Small intestine (tissue), 16 donors: ENCODE results near the gene MCM5. TPM values are rescaled to one million over a fixed set of nuclear protein-coding genes. Genes with fewer than 3 reads are reported as not detected.

ENCODE experiments used
- DNase-seq, 2 donors: peaks; one replicate each; pipeline versions ENCODE4 v3.0.0 to v3.0.0-alpha.2; 2013
- FAIRE-seq: peaks from 2 replicates; lab custom pipeline; 2012; peaks lifted over from hg19 to GRCh38; lab: Jason Lieb, UNC
- H3K27ac ChIP-seq, 3 donors: one replicate each; pipeline ENCODE4 v1.5.1; 2013; ENCODE audit warnings: low read length in 2 of 3, mild to moderate bottlenecking in 2 of 3, control low read depth in 1 of 3, inconsistent platforms in 1 of 3, low read depth in 1 of 3, moderate library complexity in 1 of 3
- H3K27me3 ChIP-seq, 3 donors: one replicate each; pipeline ENCODE4 v1.6.1; 2013; ENCODE audit warnings: low read length in 3 of 3, inconsistent platforms in 1 of 3; ENCODE audit not compliant: control insufficient read depth in 3 of 3, insufficient read depth in 3 of 3
- H3K36me3 ChIP-seq, 3 donors: one replicate each; pipeline ENCODE4 v1.6.1; 2013; ENCODE audit warnings: low read length in 3 of 3, inconsistent platforms in 1 of 3, low read depth in 1 of 3, mild to moderate bottlenecking in 1 of 3, moderate library complexity in 1 of 3; ENCODE audit not compliant: control insufficient read depth in 3 of 3, insufficient read depth in 2 of 3
- H3K4me1 ChIP-seq, 3 donors: one replicate each; pipeline ENCODE4 v1.6.1; 2013; ENCODE audit warnings: low read length in 2 of 3, inconsistent platforms in 1 of 3, low read depth in 1 of 3, mild to moderate bottlenecking in 1 of 3, moderate library complexity in 1 of 3; ENCODE audit not compliant: control insufficient read depth in 3 of 3, insufficient read depth in 2 of 3
- H3K4me3 ChIP-seq, 3 donors: one replicate each; pipeline ENCODE4 v1.5.1; 2013; ENCODE audit warnings: low read length in 3 of 3, control low read depth in 1 of 3, inconsistent platforms in 1 of 3, low read depth in 1 of 3, mild to moderate bottlenecking in 1 of 3, moderate library complexity in 1 of 3
- H3K9me3 ChIP-seq, 2 donors: one replicate each; pipeline ENCODE4 v1.6.1; 2013; ENCODE audit warnings: low read depth in 1 of 2, low read length in 1 of 2; ENCODE audit not compliant: control insufficient read depth in 2 of 2, insufficient read depth in 1 of 2
- WGBS, 3 donors: extraction: QIAGEN DNeasy Blood & Tissue Kit; methylation state at CpG; one replicate each; pipeline ENCODE4 v1.1.7; 2013; 5-methylcytosine and 5-hydroxymethylcytosine counted together
- long read RNA-seq, 10 donors: transcript quantifications; one replicate each; lab custom pipeline, GENCODE V29; 2026
- polyA plus RNA-seq, 4 donors: library from polyadenylated mRNA; stranded (reverse) in 3 of 4; unstranded in 1 of 4; fragments of 200-250 nt in 3 of 4; fragments of 120-200 nt in 1 of 4; gene quantifications; one replicate each; pipeline versions ENCODE4 v1.2.1 to v1.2.3, GENCODE V29; 2013
- donor health status: healthy with polysubstance abuse.
- donor health status: control.
- donor health status: control.
- donor health status: Bipolar disorder and iron deficiency.
- donor health status: healthy.

MCM5 gene
- polyA plus RNA-seq, result 10 to 100 TPM in 2 of 4 donors, 1 to 10 TPM in 2; 5.6 to 39.5 (median 19.2) TPM
- long read RNA-seq, donor 1, transcript MCM5-201 (17 exons, 3,534 nt), result major isoform, 21 of 28 reads
- long read RNA-seq, donor 1, partial matches to known transcripts, result 7 of 28 reads
- long read RNA-seq, donor 1, other reads (novel, unspliced or antisense), result 0 of 28 reads
- long read RNA-seq, donor 2, partial matches to known transcripts, result 0 of 3 reads
- long read RNA-seq, donor 2, other reads (novel, unspliced or antisense), result 0 of 3 reads
- long read RNA-seq, donor 3, partial matches to known transcripts, result 0 of 1 reads
- long read RNA-seq, donor 3, other reads (novel, unspliced or antisense), result 0 of 1 reads
- long read RNA-seq, donor 4, result 0 reads
- long read RNA-seq, donor 5, result 0 reads
- long read RNA-seq, donor 6, transcript MCM5-201 (17 exons, 3,534 nt), result major isoform, 7 of 7 reads
- long read RNA-seq, donor 6, partial matches to known transcripts, result 0 of 7 reads
- long read RNA-seq, donor 6, other reads (novel, unspliced or antisense), result 0 of 7 reads
- long read RNA-seq, donor 7, transcript MCM5-201 (17 exons, 3,534 nt), result major isoform, 18 of 35 reads
- long read RNA-seq, donor 7, partial matches to known transcripts, result 17 of 35 reads
- long read RNA-seq, donor 7, other reads (novel, unspliced or antisense), result 0 of 35 reads
- long read RNA-seq, donor 8, partial matches to known transcripts, result 0 of 1 reads
- long read RNA-seq, donor 8, other reads (novel, unspliced or antisense), result 0 of 1 reads
- long read RNA-seq, donor 9, result 0 reads
- long read RNA-seq, donor 10, transcript MCM5-201 (17 exons, 3,534 nt), result major isoform, 10 of 19 reads
- long read RNA-seq, donor 10, partial matches to known transcripts, result 9 of 19 reads
- long read RNA-seq, donor 10, other reads (novel, unspliced or antisense), result 0 of 19 reads

GRCh38 chr22:35399678-35400500, at the start of gene MCM5:
TSS of gene MCM5 (plus strand) at chr22:35400140. CDS start at chr22:35400439, 299 bp downstream.
- H3K27me3 ChIP-seq, result no peaks in the 10 kb centered on the region
- peaks cover 0 to 21% (median 0%) of the 10 kb centered on the region in 3 donors for H3K36me3 ChIP-seq
- H3K4me1 ChIP-seq, result peaks cover 0 to 5% (median 0%) of the 10 kb centered on the region in 3 donors
- H3K4me3 ChIP-seq, result peak within 1 kb of the TSS; percentile 73 to 91 (median 90)
- WGBS, 3 donors, result 2 to 3% (median 3%) methylated on average over 62 to 64 of the region's 64 CpGs
- FAIRE-seq (peak; percentile 36), DNase-seq (peak; percentile 98 to 99)
- peak within 1 kb of the TSS in 2 of 3 donors; percentile 58 to 78 for H3K27ac ChIP-seq
- no peaks in the 10 kb centered on the region for H3K9me3 ChIP-seq

GRCh38 chr22:35350539-35351503, 49.1 kb upstream of the MCM5 start:
- Histone ChIP-seq H3K4me1 (peaks cover 0 to 27% (median 0%) of the 10 kb centered on the region in 3 donors), H3K4me3 (peak overlapping the region in 2 of 3 donors; percentile 42 to 48), H3K36me3 (peaks cover 2 to 36% (median 3%) of the 10 kb centered on the region in 3 donors), H3K9me3 (no peaks in the 10 kb centered on the region), H3K27ac (peak overlapping the region; percentile 43 to 75 (median 58)), H3K27me3 (no peaks in the 10 kb centered on the region)
- DNase-seq (peak; percentile 92 to 95), FAIRE-seq (no peak)
- WGBS, 3 donors, result 2 to 3% (median 2%) methylated on average over 46 to 47 of the region's 47 CpGs

- FAIRE-seq (no peak), DNase-seq (peak in 1 of 2 donors; percentile 45)
- H3K36me3 ChIP-seq, result peaks cover 0 to 19% (median 0%) of the 10 kb centered on the region in 3 donors
- WGBS, 3 donors, result 57 to 62% (median 58%) methylated on average over 19 of the region's 19 CpGs
- H3K4me3 ChIP-seq, result no peak overlapping the region
- H3K9me3 ChIP-seq, result no peaks in the 10 kb centered on the region
- no peaks in the 10 kb centered on the region for H3K27me3 ChIP-seq
- H3K27ac ChIP-seq, result peak overlapping the region in 1 of 3 donors; percentile 35
- H3K4me1 ChIP-seq, result peaks cover 0 to 27% (median 0%) of the 10 kb centered on the region in 3 donors
These were observed 47.5 kb upstream of the MCM5 start for GRCh38 chr22:35352214-35353111.

- H3K27ac ChIP-seq, result no peak overlapping the region
- H3K27me3 ChIP-seq, result no peaks in the 10 kb centered on the region
- H3K9me3 ChIP-seq, result no peaks in the 10 kb centered on the region
- no peak for DNase-seq
- peaks cover 0 to 11% (median 0%) of the 10 kb centered on the region in 3 donors for H3K36me3 ChIP-seq
- H3K4me3 ChIP-seq, result no peak overlapping the region
- 67 to 87% (median 84%) methylated on average over 12 of the region's 12 CpGs for WGBS, 3 donors
- no peak for FAIRE-seq
- H3K4me1 ChIP-seq, result peaks cover 0 to 27% (median 0%) of the 10 kb centered on the region in 3 donors
These were observed 46.6 kb upstream of the MCM5 start for GRCh38 chr22:35353318-35353717.

- H3K27ac ChIP-seq, result no peak overlapping the region
- no peak for FAIRE-seq
- H3K9me3 ChIP-seq, result no peaks in the 10 kb centered on the region
These were observed 45.9 kb upstream of the MCM5 start for GRCh38 chr22:35354068-35354467.

GRCh38 chr22:35357883-35358621, 41.9 kb upstream of the MCM5 start:
- Histone ChIP-seq H3K36me3 (no peaks in the 10 kb centered on the region), H3K27ac (no peak overlapping the region), H3K4me1 (peaks cover 0 to 10% (median 2%) of the 10 kb centered on the region in 3 donors), H3K9me3 (no peaks in the 10 kb centered on the region), H3K27me3 (no peaks in the 10 kb centered on the region), H3K4me3 (no peak overlapping the region)
- no peak for FAIRE-seq
- DNase-seq, result no peak
- WGBS, 3 donors, result 65 to 85% (median 67%) methylated on average over 6 of the region's 6 CpGs

More at GRCh38 chr22:35354068-35354467, 45.9 kb upstream of the MCM5 start:
- peaks cover 0 to 27% (median 0%) of the 10 kb centered on the region in 3 donors for H3K4me1 ChIP-seq
- H3K4me3 ChIP-seq, result no peak overlapping the region
- 77 to 84% (median 82%) methylated on average over 4 of the region's 4 CpGs for WGBS, 3 donors
- no peak for DNase-seq
- H3K36me3 ChIP-seq, result peaks cover 0 to 3% (median 0%) of the 10 kb centered on the region in 3 donors
- no peaks in the 10 kb centered on the region for H3K27me3 ChIP-seq
